ENCODE measurements around the gene ACP4. TPM values are rescaled to one million over a fixed set of nuclear protein-coding genes. Genes with fewer than 3 reads are reported as not detected.

ACP4 gene
- total RNA-seq, 6 experiments from 2014 or later = 0.37 TPM; not detected in 5

DNA sequence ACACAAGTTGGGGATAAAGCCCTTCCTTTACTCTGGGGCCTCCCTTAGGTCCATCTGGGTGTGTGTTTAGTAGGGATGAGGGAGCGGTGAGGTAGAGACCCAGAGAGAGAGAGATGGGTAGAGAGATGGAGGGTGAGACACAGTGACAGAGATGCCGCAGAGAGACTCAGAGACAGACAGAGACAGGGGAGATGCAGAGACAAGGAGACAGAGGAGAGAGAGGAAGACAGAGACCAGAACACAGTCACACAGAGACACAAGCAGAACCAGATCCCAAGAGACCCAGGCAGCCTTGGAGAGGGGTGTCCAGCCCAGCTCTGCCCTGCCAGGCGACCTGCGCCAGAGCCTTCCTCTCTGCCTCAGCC lies 31.0 kb downstream of the ACP4 start:
- TF ChIP-seq POLR2A (IDR thresholded peaks at IDR 0.05) (no peak), CTCF (IDR thresholded peaks at IDR 0.05) (no peak)
- H3K4me3 ChIP-seq = no peak overlapping the region
- ATAC-seq (no peak), DNase-seq (no peak)
- no peaks in the 10 kb centered on the region for H3K36me3 ChIP-seq
- no peak overlapping the region for H3K27ac ChIP-seq
- H3K27me3 ChIP-seq = peaks cover 0 to 2% of the 10 kb centered on the region in 2 donors
- H3K9me3 ChIP-seq = no peaks in the 10 kb centered on the region
- intact Hi-C loops (cut with DNase I) = no loop called here
- peaks cover 0 to 4% (median 0%) of the 10 kb centered on the region in 4 donors for H3K4me1 ChIP-seq
- WGBS (ENCODE audit: insufficient coverage, low coverage, low lambda C conversion rate, missing lambda C conversion rate) = 67% methylated on average over 1 of the region's 4 CpGs

- WGBS (ENCODE audit: insufficient coverage, low coverage, low lambda C conversion rate, missing lambda C conversion rate) = 35% methylated on average over 5 of the region's 8 CpGs
- H3K36me3 ChIP-seq = no peaks in the 10 kb centered on the region
- no peak for TF ChIP-seq POLR2A (IDR thresholded peaks at IDR 0.05)
- TF ChIP-seq CTCF (IDR thresholded peaks at IDR 0.05) = no peak
- H3K4me3 ChIP-seq = no peak overlapping the region
- H3K9me3 ChIP-seq = no peaks in the 10 kb centered on the region
- intact Hi-C loops (cut with DNase I) = no loop called here
- peaks cover 0 to 4% (median 0%) of the 10 kb centered on the region in 4 donors for H3K4me1 ChIP-seq
- DNase-seq = no peak
- H3K27me3 ChIP-seq = peaks cover 0 to 2% of the 10 kb centered on the region in 2 donors
- H3K27ac ChIP-seq = no peak overlapping the region
- no peak for ATAC-seq
Observed at GRCh38 chr19:50821622-50822021, 31.4 kb downstream of the ACP4 start.

- Histone ChIP-seq H3K27me3 (peaks cover 0 to 2% of the 10 kb centered on the region in 2 donors), H3K36me3 (no peaks in the 10 kb centered on the region), H3K9me3 (no peaks in the 10 kb centered on the region), H3K27ac (no peak overlapping the region), H3K4me3 (no peak overlapping the region), H3K4me1 (peaks cover 0 to 4% (median 0%) of the 10 kb centered on the region in 4 donors)
- intact Hi-C loops (cut with DNase I) = no loop called here
- DNase-seq = no peak
- ATAC-seq = no peak
- TF ChIP-seq POLR2A (IDR thresholded peaks at IDR 0.05) (no peak), CTCF (IDR thresholded peaks at IDR 0.05) (no peak)
- 36% methylated on average over 5 of the region's 7 CpGs for WGBS (ENCODE audit: insufficient coverage, low coverage, low lambda C conversion rate, missing lambda C conversion rate)
Observed at GRCh38 chr19:50822661-50823208, 32.5 kb downstream of the ACP4 start.

GRCh38 chr19:50823389-50824042 lies 33.3 kb downstream of the ACP4 start, which contains the start of gene KLK1:
Gene KLK1, minus strand, starts transcription at chr19:50823787. Its CDS starts 39 bp downstream, at chr19:50823748.
- intact Hi-C loops (cut with DNase I) = no loop called here
- Histone ChIP-seq H3K4me3 (no peak within 1 kb of the TSS), H3K4me1 (no peaks in the 10 kb centered on the region), H3K27ac (no peak within 1 kb of the TSS), H3K9me3 (no peaks in the 10 kb centered on the region), H3K36me3 (no peaks in the 10 kb centered on the region), H3K27me3 (no peaks in the 10 kb centered on the region)
- 49% methylated on average over 10 of the region's 14 CpGs for WGBS (ENCODE audit: insufficient coverage, low coverage, low lambda C conversion rate, missing lambda C conversion rate)
- TF ChIP-seq CTCF (IDR thresholded peaks at IDR 0.05) = no peak
- TF ChIP-seq POLR2A (IDR thresholded peaks at IDR 0.05) = no peak
- ATAC-seq (no peak), DNase-seq (no peak)
